AG04450 (cell line): ENCODE data around the gene WDPCP. TPM values are rescaled to one million over a fixed set of nuclear protein-coding genes. Genes with fewer than 3 reads are reported as not detected.
"Not testable (repeated sequence)": the region's sequence is repeated elsewhere in the genome, so short reads cannot be mapped to it uniquely, and the experiment has no call there.

Experiments used
- CTCF ChIA-PET: fragments of 300-600, 350-600 bp; formaldehyde crosslinking; extraction: SDS; loops from one replicate; lab custom pipeline; 2022; ENCODE audit warnings: antibody characterized with exemption, inconsistent platforms; lab: Charles Lee
- POLR2A ChIA-PET: fragments of 350-600 bp; formaldehyde crosslinking; extraction: SDS; loops from one replicate; lab custom pipeline; 2021; ENCODE audit warnings: antibody characterized with exemption, inconsistent platforms; lab: Yijun Ruan, JAX
- DNase-seq: peaks from one replicate; pipeline ENCODE4 v3.0.0-alpha.2; 2011; ENCODE audit warnings: low read depth, low spot score
- H3K27ac ChIP-seq: one replicate; pipeline ENCODE4 v1.5.1; 2012; ENCODE audit warnings: low read depth, low read length, control low read depth
- H3K27me3 ChIP-seq: one replicate; pipeline ENCODE4 v1.6.0; 2012; ENCODE audit warnings: low read length; ENCODE audit not compliant: control insufficient read depth, insufficient read depth
- H3K4me3 ChIP-seq: 2 replicates; pipeline ENCODE4 v1.5.1; 2011; ENCODE audit warnings: mild to moderate bottlenecking, low read depth, low read length, control low read depth
- H3K9me3 ChIP-seq: 2 replicates; pipeline ENCODE4 v1.5.1; 2012; ENCODE audit warnings: low read length; ENCODE audit not compliant: control insufficient read depth, insufficient read depth
- polyA plus RNA-seq: library from polyadenylated mRNA; depleted of rRNA; stranded (reverse); fragments of >200 nt; gene quantifications from 2 replicates; pipeline ENCODE4 v1.2.3, GENCODE V29; 2011
- TF ChIP-seq, protein P1 (sequence below): IDR thresholded peaks from 2 replicates; pipeline ENCODE4 v1.5.1; 2011; ENCODE audit warnings: low read depth, low read length, control low read depth, inconsistent platforms

WDPCP gene
- polyA plus RNA-seq, 1 experiment: 4.7 TPM

GRCh38 chr2:63614983-63615945, 27.0 kb upstream of the WDPCP start:
- no peak for DNase-seq
- Histone ChIP-seq H3K9me3 (no peaks in the 10 kb centered on the region), H3K27me3 (no peaks in the 10 kb centered on the region), H3K4me3 (no peak overlapping the region), H3K27ac (no peak overlapping the region)
- ChIA-PET POLR2A (no interaction called here), CTCF (no interaction called here)
- TF ChIP-seq, protein P1, sequence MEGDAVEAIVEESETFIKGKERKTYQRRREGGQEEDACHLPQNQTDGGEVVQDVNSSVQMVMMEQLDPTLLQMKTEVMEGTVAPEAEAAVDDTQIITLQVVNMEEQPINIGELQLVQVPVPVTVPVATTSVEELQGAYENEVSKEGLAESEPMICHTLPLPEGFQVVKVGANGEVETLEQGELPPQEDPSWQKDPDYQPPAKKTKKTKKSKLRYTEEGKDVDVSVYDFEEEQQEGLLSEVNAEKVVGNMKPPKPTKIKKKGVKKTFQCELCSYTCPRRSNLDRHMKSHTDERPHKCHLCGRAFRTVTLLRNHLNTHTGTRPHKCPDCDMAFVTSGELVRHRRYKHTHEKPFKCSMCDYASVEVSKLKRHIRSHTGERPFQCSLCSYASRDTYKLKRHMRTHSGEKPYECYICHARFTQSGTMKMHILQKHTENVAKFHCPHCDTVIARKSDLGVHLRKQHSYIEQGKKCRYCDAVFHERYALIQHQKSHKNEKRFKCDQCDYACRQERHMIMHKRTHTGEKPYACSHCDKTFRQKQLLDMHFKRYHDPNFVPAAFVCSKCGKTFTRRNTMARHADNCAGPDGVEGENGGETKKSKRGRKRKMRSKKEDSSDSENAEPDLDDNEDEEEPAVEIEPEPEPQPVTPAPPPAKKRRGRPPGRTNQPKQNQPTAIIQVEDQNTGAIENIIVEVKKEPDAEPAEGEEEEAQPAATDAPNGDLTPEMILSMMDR: no peak

DNA sequence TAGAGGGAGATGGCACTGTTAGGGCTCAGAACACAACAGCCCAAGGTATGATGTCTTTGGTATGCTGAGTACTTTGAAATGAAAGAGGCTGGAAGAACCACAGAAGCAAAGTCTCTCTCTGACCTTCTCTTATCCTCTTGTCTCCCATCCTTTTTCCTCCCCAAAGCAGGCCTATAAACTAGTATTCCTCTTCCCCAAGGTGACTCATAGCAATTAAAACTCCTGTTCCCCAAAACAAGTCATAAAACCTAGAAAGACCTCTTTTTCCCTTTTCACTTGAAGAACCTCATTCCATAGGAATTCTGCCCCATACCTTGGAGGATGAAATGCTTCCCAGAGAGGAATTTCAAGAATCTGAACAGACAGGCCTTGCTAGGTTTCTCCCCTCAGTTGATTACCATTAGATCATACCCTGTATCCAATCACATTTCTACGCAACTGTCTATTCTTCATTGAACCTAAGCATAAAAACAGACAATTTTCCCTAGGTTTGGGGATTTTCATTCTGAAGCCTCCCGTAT, 26.2 kb upstream of the WDPCP start:
- H3K27ac ChIP-seq: no peak overlapping the region
- ChIA-PET POLR2A (no interaction called here), CTCF (no interaction called here)
- TF ChIP-seq, protein P1: no peak
- H3K9me3 ChIP-seq: no peaks in the 10 kb centered on the region
- peak; percentile 11 for DNase-seq
- no peak overlapping the region for H3K4me3 ChIP-seq
- no peaks in the 10 kb centered on the region for H3K27me3 ChIP-seq

DNA sequence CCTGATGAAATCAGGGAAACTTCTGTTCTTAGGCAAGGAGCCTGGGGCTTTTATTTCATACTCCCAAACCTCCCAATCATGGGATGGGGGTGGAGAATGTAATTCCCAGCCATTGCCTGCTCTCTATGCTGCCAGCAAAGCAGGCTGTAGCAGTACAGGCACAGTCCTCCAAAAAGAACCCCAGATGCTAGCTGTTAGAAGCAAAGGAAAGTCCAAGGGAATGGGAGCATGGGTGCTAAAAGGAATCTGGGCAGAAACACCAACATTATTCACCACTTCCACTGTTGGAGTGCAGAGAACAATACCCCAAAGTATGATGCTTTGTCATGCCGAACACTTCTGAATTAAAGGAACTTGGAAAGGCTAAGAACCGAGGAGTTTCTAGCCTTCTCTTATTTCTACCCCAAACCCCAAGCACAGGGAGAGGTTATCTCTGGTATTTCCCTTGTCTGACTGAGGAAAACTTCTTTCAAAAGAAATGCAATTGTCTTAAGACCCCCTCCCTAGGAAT, 25.2 kb upstream of the WDPCP start:
- POLR2A ChIA-PET: no interaction called here
- Histone ChIP-seq H3K9me3 (no peaks in the 10 kb centered on the region), H3K4me3 (no peak overlapping the region), H3K27ac (no peak overlapping the region), H3K27me3 (no peaks in the 10 kb centered on the region)
- CTCF ChIA-PET: no interaction called here
- no peak for DNase-seq
- TF ChIP-seq, protein P1: no peak

DNA sequence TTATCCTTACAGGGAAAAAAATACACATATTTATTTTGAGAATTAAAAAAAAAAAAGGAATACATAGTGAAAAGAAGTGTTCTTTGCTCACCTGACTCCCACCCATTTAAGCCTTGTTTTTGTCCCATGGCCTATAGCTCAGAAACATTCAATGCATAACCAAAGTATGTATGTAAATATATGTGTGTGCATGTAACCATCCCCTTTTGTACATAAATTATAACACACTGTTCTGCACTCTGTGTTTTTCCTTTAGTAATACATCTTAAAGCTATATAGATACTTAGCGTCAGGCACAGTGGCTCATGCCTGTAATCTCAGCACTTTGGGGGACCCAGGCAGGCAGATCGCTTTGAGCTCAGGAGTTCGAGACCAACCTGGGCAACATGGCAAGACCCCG, 22.2 kb upstream of the WDPCP start:
- no peak overlapping the region for H3K4me3 ChIP-seq
- no peak overlapping the region for H3K27ac ChIP-seq
- POLR2A ChIA-PET: no interaction called here
- TF ChIP-seq, protein P1: no peak
- DNase-seq: no peak
- no peaks in the 10 kb centered on the region for H3K27me3 ChIP-seq
- CTCF ChIA-PET: no interaction called here
- H3K9me3 ChIP-seq: peaks cover 2% of the 10 kb centered on the region; the same call in 1 of the 2 replicates

GRCh38 chr2:63608865-63609264, 20.6 kb upstream of the WDPCP start:
- CTCF ChIA-PET, H3K27ac ChIP-seq, H3K4me3 ChIP-seq, H3K27me3 ChIP-seq, POLR2A ChIA-PET, DNase-seq, H3K9me3 ChIP-seq: not testable (repeated sequence)
